NCI-H2029 treated with DMSO at 0.1 percent for 48 hours (cell line): ENCODE measurements around the gene CD96.
"Not testable (repeated sequence)": the region's sequence is repeated elsewhere in the genome, so short reads cannot be mapped to it uniquely, and the experiment has no call there.

Experiments used
- DNase-seq: peaks from one replicate; lab custom pipeline; 2025; lab: John Stamatoyannopoulos, UW

CD96 gene

GRCh38 chr3:111561902-111562301, 19.9 kb downstream of the CD96 start:
- DNase-seq: not testable (repeated sequence)

GRCh38 chr3:111566844-111567243, 24.8 kb downstream of the CD96 start:
- DNase-seq: no peak

- no peak for DNase-seq
Measured at GRCh38 chr3:111568355-111568754, 26.4 kb downstream of the CD96 start.

GRCh38 chr3:111568911-111569310, 26.9 kb downstream of the CD96 start:
- DNase-seq: no peak

- DNase-seq: no peak
Measured at GRCh38 chr3:111570404-111571030, 28.5 kb downstream of the CD96 start.

GRCh38 chr3:111571282-111571681, 29.3 kb downstream of the CD96 start:
- DNase-seq: no peak

- no peak for DNase-seq
Measured at GRCh38 chr3:111571907-111572460, 30.0 kb downstream of the CD96 start.

GRCh38 chr3:111577113-111577512, 35.1 kb downstream of the CD96 start:
- DNase-seq: no peak

GRCh38 chr3:111577798-111578685, 36.0 kb downstream of the CD96 start:
- DNase-seq: no peak

GRCh38 chr3:111578867-111579266, 36.9 kb downstream of the CD96 start:
- DNase-seq: no peak

- no peak for DNase-seq
Measured at GRCh38 chr3:111579495-111579894, 37.5 kb downstream of the CD96 start.

GRCh38 chr3:111581403-111582119, 39.6 kb downstream of the CD96 start:
- DNase-seq: no peak

- no peak for DNase-seq
Measured at GRCh38 chr3:111582120-111582474, 40.1 kb downstream of the CD96 start.

GRCh38 chr3:111584744-111585143, 42.7 kb downstream of the CD96 start:
- DNase-seq: no peak

- DNase-seq: no peak
Measured at GRCh38 chr3:111585217-111585616, 43.2 kb downstream of the CD96 start.

- DNase-seq: no peak
Measured at GRCh38 chr3:111588527-111588926, 46.5 kb downstream of the CD96 start.

- DNase-seq: no peak
Measured at GRCh38 chr3:111589303-111590142, 47.5 kb downstream of the CD96 start.

GRCh38 chr3:111590143-111590491, 48.1 kb downstream of the CD96 start:
- DNase-seq: no peak

- DNase-seq: no peak
Measured at GRCh38 chr3:111591555-111591954, 49.6 kb downstream of the CD96 start.

GRCh38 chr3:111592143-111592542, 50.1 kb downstream of the CD96 start:
- no peak for DNase-seq

GRCh38 chr3:111592936-111593335, 50.9 kb downstream of the CD96 start:
- no peak for DNase-seq

GRCh38 chr3:111593666-111594065, 51.7 kb downstream of the CD96 start:
- DNase-seq: no peak
